ENCODE measurements around the gene BLOC1S5. TPM values are rescaled to one million over a fixed set of nuclear protein-coding genes. Genes with fewer than 3 reads are reported as not detected.

BLOC1S5 gene
- total and polyA plus RNA-seq, 12 donors, result 5.3 to 27.7 (median 15.0) TPM

- no peak for DNase-seq
- Histone ChIP-seq H3K9me3 (replicated peaks in 1 of 3) (no peaks in the 10 kb centered on the region), H3K4me1 (replicated peaks in 1 of 2) (peaks cover 13 to 21% of the 10 kb centered on the region in 2 donors), H3K36me3 (replicated peaks in 1 of 2) (no peaks in the 10 kb centered on the region), H3K27me3 (no peaks in the 10 kb centered on the region), H3K27ac (no peak overlapping the region), H3K4me3 (no peak overlapping the region)
- TF ChIP-seq POLR2A (IDR thresholded peaks at IDR 0.05) (no peak), CTCF (IDR thresholded peaks at IDR 0.05) (no peak)
- intact Hi-C loops (cut with DNase I), result no loop called here
These were observed 39.5 kb upstream of the BLOC1S5 start for GRCh38 chr6:8103726-8104125.

GRCh38 chr6:8102122-8102958 is 38.2 kb upstream of the BLOC1S5 start, which contains the start of gene EEF1E1:
Gene EEF1E1, minus strand, starts transcription at chr6:8102548. Its CDS starts 27 bp downstream, at chr6:8102521.
- no peaks in the 10 kb centered on the region for H3K9me3 ChIP-seq (replicated peaks in 1 of 3)
- H3K4me1 ChIP-seq (replicated peaks in 1 of 2), result peaks cover 13 to 21% of the 10 kb centered on the region in 2 donors
- H3K27me3 ChIP-seq, result no peaks in the 10 kb centered on the region
- peak within 1 kb of the TSS; percentile 21 to 87 (median 69) for H3K4me3 ChIP-seq
- H3K36me3 ChIP-seq (replicated peaks in 1 of 2), result no peaks in the 10 kb centered on the region
- peak; percentile 95 to 98 (median 97) for DNase-seq
- peak within 1 kb of the TSS in 3 of 5 donors; percentile 35 to 71 (median 43) for H3K27ac ChIP-seq
- intact Hi-C loops (cut with DNase I), result no loop called here
- WGBS, 4 donors, result 1 to 2% (median 1%) methylated on average over 29 to 43 of the region's 43 CpGs
- TF ChIP-seq CTCF (IDR thresholded peaks at IDR 0.05) (no peak), POLR2A (IDR thresholded peaks at IDR 0.05) (peak in 1 of 2 donors; percentile 52)

- Histone ChIP-seq H3K4me3 (no peak overlapping the region), H3K4me1 (replicated peaks in 1 of 2) (peaks cover 13 to 21% of the 10 kb centered on the region in 2 donors), H3K27ac (no peak overlapping the region), H3K36me3 (replicated peaks in 1 of 2) (peaks cover 0 to 19% of the 10 kb centered on the region in 2 donors), H3K9me3 (replicated peaks in 1 of 3) (no peaks in the 10 kb centered on the region), H3K27me3 (no peaks in the 10 kb centered on the region)
- 63 to 77% (median 68%) methylated on average over 8 of the region's 8 CpGs for WGBS, 4 donors
- intact Hi-C loops (cut with DNase I), result no loop called here
- TF ChIP-seq CTCF (IDR thresholded peaks at IDR 0.05) (no peak), POLR2A (IDR thresholded peaks at IDR 0.05) (no peak)
- DNase-seq, result peak in 1 of 7 donors; percentile 16
These were observed 36.1 kb upstream of the BLOC1S5 start for GRCh38 chr6:8100159-8100854.

GRCh38 chr6:8090650-8091049 is 26.5 kb upstream of the BLOC1S5 start:
- intact Hi-C loops (cut with DNase I), result no loop called here

More at GRCh38 chr6:8090650-8091049, 26.5 kb upstream of the BLOC1S5 start:
- Histone ChIP-seq H3K27me3 (no peaks in the 10 kb centered on the region), H3K27ac (no peak overlapping the region), H3K4me3 (no peak overlapping the region), H3K9me3 (replicated peaks in 1 of 3) (no peaks in the 10 kb centered on the region), H3K4me1 (replicated peaks in 1 of 2) (peaks cover 0 to 2% of the 10 kb centered on the region in 2 donors), H3K36me3 (replicated peaks in 1 of 2) (peaks cover 0 to 38% of the 10 kb centered on the region in 2 donors)
- TF ChIP-seq POLR2A (IDR thresholded peaks at IDR 0.05) (no peak), CTCF (IDR thresholded peaks at IDR 0.05) (no peak)
- DNase-seq, result no peak
- 95 to 98% (median 97%) methylated on average over 3 of the region's 3 CpGs for WGBS, 4 donors

Measured in adrenal gland (tissue), 12 donors.